HEK293T (cell line): ENCODE measurements around the gene TFDP3.

ENCODE experiments used
- CTCF ChIA-PET: fragments of 350-600 bp; formaldehyde crosslinking; extraction: SDS; loops from one replicate; lab custom pipeline; 2021; ENCODE audit warnings: antibody characterized with exemption, inconsistent platforms; lab: Yijun Ruan, JAX
- POLR2A ChIA-PET: fragments of 350-600 bp; formaldehyde crosslinking; extraction: SDS; loops from one replicate; lab custom pipeline; 2020; ENCODE audit warnings: antibody characterized with exemption, inconsistent platforms; lab: Yijun Ruan, JAX
- DNase-seq: peaks from one replicate; pipeline ENCODE4 v3.0.0; 2012; ENCODE audit warnings: mixed read lengths; ENCODE audit errors: extremely low spot score
- ARNT ChIP-seq: fragments of 450-650 bp; IDR thresholded peaks from 2 replicates; pipeline ENCODE4 v1.6.1; 2017; ENCODE audit warnings: mild to moderate bottlenecking
- BHLHE40 ChIP-seq: fragments of 450-650 bp; IDR thresholded peaks from 2 replicates; pipeline ENCODE4 v1.6.1; 2016; ENCODE audit warnings: mild to moderate bottlenecking, moderate library complexity, borderline replicate concordance
- CTBP1 ChIP-seq: fragments of 450-650 bp; IDR thresholded peaks from 2 replicates; pipeline ENCODE4 v1.6.1; 2016; ENCODE audit warnings: borderline replicate concordance
- ELF4 ChIP-seq: fragments of 450-650 bp; IDR thresholded peaks from 2 replicates; pipeline ENCODE4 v1.6.1; 2017; ENCODE audit warnings: antibody characterized with exemption
- FOXA1 ChIP-seq: fragments of 450-650 bp; IDR thresholded peaks from 2 replicates; pipeline ENCODE4 v1.6.1; 2016; ENCODE audit warnings: mild to moderate bottlenecking
- FOXK2 ChIP-seq: fragments of 450-650 bp; IDR thresholded peaks from 2 replicates; pipeline ENCODE4 v1.6.1; 2016; ENCODE audit warnings: mild to moderate bottlenecking
- FOXM1 ChIP-seq: fragments of 450-650 bp; IDR thresholded peaks from 2 replicates; pipeline ENCODE4 v1.6.1; 2017; ENCODE audit warnings: mild to moderate bottlenecking, borderline replicate concordance
- HDGF ChIP-seq: fragments of 450-650 bp; IDR thresholded peaks from 2 replicates; pipeline ENCODE4 v1.6.1; 2017; ENCODE audit warnings: antibody characterized with exemption, borderline replicate concordance
- L3MBTL2 ChIP-seq: fragments of 450-650 bp; conservative IDR thresholded peaks from 2 replicates; pipeline ENCODE4 v1.6.1; 2016; ENCODE audit warnings: mild to moderate bottlenecking
- LEF1 ChIP-seq: fragments of 450-650 bp; IDR thresholded peaks from 2 replicates; pipeline ENCODE4 v1.6.1; 2017; ENCODE audit warnings: mild to moderate bottlenecking, borderline replicate concordance
- NFRKB ChIP-seq: fragments of 450-650 bp; IDR thresholded peaks from 2 replicates; pipeline ENCODE4 v1.6.1; 2016; ENCODE audit warnings: mild to moderate bottlenecking, moderate library complexity
- PKNOX1 ChIP-seq: fragments of 450-650 bp; IDR thresholded peaks from 2 replicates; pipeline ENCODE4 v1.6.1; 2016
- SP1 ChIP-seq: fragments of 450-650 bp; IDR thresholded peaks from 2 replicates; pipeline ENCODE4 v1.6.1; 2017
- SUZ12 ChIP-seq: fragments of 450-650 bp; IDR thresholded peaks from 2 replicates; pipeline ENCODE4 v1.6.1; 2016; ENCODE audit warnings: mild to moderate bottlenecking
- TARDBP ChIP-seq: fragments of 450-650 bp; IDR thresholded peaks from 2 replicates; pipeline ENCODE4 v1.6.1; 2016
- ZNF384 ChIP-seq: fragments of 450-650 bp; IDR thresholded peaks from 2 replicates; pipeline ENCODE4 v1.6.1; 2016

TFDP3 gene

GRCh38 chrX:133250184-133251100 lies 32.3 kb upstream of the TFDP3 start:
- TF ChIP-seq LEF1 (no peak), FOXA1 (no peak), BHLHE40 (no peak), FOXK2 (no peak), SP1 (no peak), CTBP1 (no peak), FOXM1 (no peak), ARNT (no peak), L3MBTL2 (no peak), HDGF (no peak), PKNOX1 (no peak), SUZ12 (no peak), NFRKB (no peak), TARDBP (no peak), ZNF384 (no peak)
- ChIA-PET CTCF (no interaction called here), POLR2A (no interaction called here)
- no peak for DNase-seq

GRCh38 chrX:133249266-133250058 lies 31.3 kb upstream of the TFDP3 start:
- POLR2A ChIA-PET, result no interaction called here
- CTCF ChIA-PET, result no interaction called here
- TF ChIP-seq ELF4 (no peak), BHLHE40 (no peak), FOXM1 (no peak), NFRKB (no peak), SUZ12 (no peak), HDGF (no peak), TARDBP (no peak), ZNF384 (no peak), FOXA1 (no peak), L3MBTL2 (no peak), SP1 (no peak), ARNT (no peak), FOXK2 (no peak), CTBP1 (no peak)
- DNase-seq, result no peak

- POLR2A ChIA-PET, result no interaction called here
- DNase-seq, result no peak
- TF ChIP-seq HDGF (no peak), SUZ12 (no peak), ARNT (no peak), BHLHE40 (no peak), TARDBP (no peak), LEF1 (no peak), FOXK2 (no peak), ELF4 (no peak), L3MBTL2 (no peak), FOXA1 (no peak)
- CTCF ChIA-PET, result no interaction called here
Measured at GRCh38 chrX:133248177-133248576, 30.0 kb upstream of the TFDP3 start.

GRCh38 chrX:133246921-133247320 lies 28.8 kb upstream of the TFDP3 start:
- ChIA-PET CTCF (no interaction called here), POLR2A (no interaction called here)
- TF ChIP-seq SUZ12 (no peak), ELF4 (no peak), FOXA1 (no peak), SP1 (no peak)
- no peak for DNase-seq

GRCh38 chrX:133235830-133236229 lies 17.7 kb upstream of the TFDP3 start:
- no peak for DNase-seq
- TF ChIP-seq SUZ12, result no peak
- no peak for TF ChIP-seq ARNT
- no peak for TF ChIP-seq CTBP1
- TF ChIP-seq HDGF, result no peak
- no peak for TF ChIP-seq ZNF384
- no peak for TF ChIP-seq TARDBP
- TF ChIP-seq L3MBTL2, result no peak
- TF ChIP-seq NFRKB, result no peak
- no peak for TF ChIP-seq PKNOX1
- no peak for TF ChIP-seq FOXK2
- TF ChIP-seq SP1, result no peak
- TF ChIP-seq FOXM1, result no peak
- no peak for TF ChIP-seq BHLHE40
- TF ChIP-seq LEF1, result no peak
- no peak for TF ChIP-seq FOXA1
- no peak for TF ChIP-seq ELF4
- CTCF ChIA-PET, result no interaction called here
- POLR2A ChIA-PET, result no interaction called here

GRCh38 chrX:133232331-133232730 lies 14.2 kb upstream of the TFDP3 start:
- TF ChIP-seq FOXA1 (no peak), FOXM1 (no peak), NFRKB (no peak), L3MBTL2 (no peak)
- POLR2A ChIA-PET, result no interaction called here
- no peak for DNase-seq
- CTCF ChIA-PET, result no interaction called here
